Measurements from ENCODE around the gene SLC41A3. TPM values are rescaled to one million over a fixed set of nuclear protein-coding genes. Genes with fewer than 3 reads are reported as not detected.

SLC41A3 gene
- total and polyA plus RNA-seq, 2 of the 8 experiments (the other 6 are each of a cell fraction or from before 2014, with no cell fraction given), result 30.2 to 56.4 TPM

GRCh38 chr3:126116526-126116925, 32.6 kb upstream of the SLC41A3 start:
- CTCF ChIA-PET (ENCODE audit: partially characterized antibody), result interaction anchor here (0.9 to 7.3 kb wide), 7 partner anchors 9 to 144 kb away, joined by 3 to 52 read pairs (median 4); no protein-coding TSS in a partner anchor
- no peaks in the 10 kb centered on the region; a peak in 1 of 4 replicates for H3K9me3 ChIP-seq (ENCODE audit: insufficient read depth in 2 of 2, low read depth in 1 of 2, low read length in 1 of 2)
- 100% methylated on average over 1 of the region's 1 CpG; no CpG with 5 or more reads in 1 of the 2 experiments for WGBS, 2 experiments (ENCODE audit: extremely low coverage in 1 of 2, insufficient coverage in 1 of 2, insufficient read length in 1 of 2, insufficient replicate concordance in 2 of 2, low coverage in 1 of 2, low lambda C conversion rate in 2 of 2, missing lambda C conversion rate in 1 of 2)
- H4K8ac ChIP-seq (ENCODE audit: extremely low read depth, insufficient read depth, low read length), result no peak overlapping the region
- H3K27me3 ChIP-seq (replicated peaks in 1 of 4; ENCODE audit: control insufficient read depth in 3 of 4, extremely low read depth in 1 of 4, insufficient read depth in 3 of 4, low read length in 3 of 4), result no peaks in the 10 kb centered on the region
- no peak overlapping the region for H3K14ac ChIP-seq (ENCODE audit: insufficient read length)
- H2BK15ac ChIP-seq (ENCODE audit: low read length), result no peak overlapping the region
- no peak overlapping the region for H2BK120ac ChIP-seq (replicated peaks; ENCODE audit: low read depth, low read length)
- no peak overlapping the region for H3K4me3 ChIP-seq (ENCODE audit: extremely low read depth in 1 of 4, insufficient read depth in 2 of 4, low read depth in 3 of 4, low read length in 4 of 4)
- no peak for FAIRE-seq
- H3K23me2 ChIP-seq (ENCODE audit: low read depth, low read length), result no peaks in the 10 kb centered on the region
- POLR2A ChIA-PET (ENCODE audit: partially characterized antibody), result no interaction called here
- no peak overlapping the region for H2BK5ac ChIP-seq (ENCODE audit: low read depth, low read length)
- no peak overlapping the region for H3K18ac ChIP-seq (ENCODE audit: extremely low read depth, low read length)
- no peak overlapping the region for H2AK5ac ChIP-seq (ENCODE audit: low read depth, low read length)
- H2AFZ ChIP-seq (ENCODE audit: low read length), result no peak overlapping the region
- no peak overlapping the region for H3K4me2 ChIP-seq (ENCODE audit: insufficient read depth in 1 of 2, low read depth in 2 of 2, low read length in 2 of 2)
- H3K23ac ChIP-seq (ENCODE audit: insufficient read length), result no peak overlapping the region
- TF ChIP-seq HDAC2 (IDR thresholded peaks at IDR 0.05; ENCODE audit: borderline replicate concordance in 1 of 2, low read depth in 2 of 2, low read length in 2 of 2) (no peak), RFX5 (IDR thresholded peaks at IDR 0.05; ENCODE audit: borderline replicate concordance, low read depth, low read length) (no peak), E2F6 (IDR thresholded peaks at IDR 0.05) (no peak), EZH2 (IDR thresholded peaks at IDR 0.05; ENCODE audit: low read depth, low read length, severe bottlenecking) (no peak), CEBPB (IDR thresholded peaks at IDR 0.05; ENCODE audit: low read depth, low read length) (no peak)
- H3K36me3 ChIP-seq (ENCODE audit: control insufficient read depth in 2 of 4, insufficient read depth in 4 of 4, low read length in 3 of 4), result no peaks in the 10 kb centered on the region
- no peak overlapping the region for H3K27ac ChIP-seq (ENCODE audit: low read depth, low read length)
- H4K91ac ChIP-seq (replicated peaks; ENCODE audit: insufficient read length, low read length), result no peak overlapping the region
- H4K20me1 ChIP-seq (replicated peaks in 1 of 2; ENCODE audit: control insufficient read depth in 1 of 2, insufficient read depth in 2 of 2, low read length in 2 of 2), result no peaks in the 10 kb centered on the region
- peak in 1 of 2 experiments; percentile 6 for DNase-seq (ENCODE audit: low read depth in 1 of 2, low spot score in 2 of 2)
- H3K79me2 ChIP-seq (ENCODE audit: control insufficient read depth in 1 of 2, insufficient read depth in 2 of 2, low read length in 2 of 2), result no peaks in the 10 kb centered on the region
- no peaks in the 10 kb centered on the region for H3K4me1 ChIP-seq (replicated peaks in 1 of 4; ENCODE audit: control insufficient read depth in 3 of 4, insufficient read depth in 4 of 4, low read length in 3 of 4)
- no peak overlapping the region for H3K9ac ChIP-seq (replicated peaks in 1 of 4; ENCODE audit: extremely low read depth in 1 of 4, low read depth in 3 of 4, low read length in 3 of 4)
- no peaks in the 10 kb centered on the region; the same call in 1 of the 2 replicates for H3K79me1 ChIP-seq (ENCODE audit: low read depth, low read length)
- H3K4ac ChIP-seq (replicated peaks; ENCODE audit: insufficient read length, low read depth, low read length), result no peak overlapping the region
- H2BK20ac ChIP-seq (ENCODE audit: low read length), result no peak overlapping the region
- peak overlapping the region; percentile 50; the same call in 1 of the 2 replicates for H2BK12ac ChIP-seq (ENCODE audit: low read depth, low read length)
- H4K5ac ChIP-seq (ENCODE audit: insufficient read length, low read depth, low read length), result no peak overlapping the region
- no peak overlapping the region for H3K56ac ChIP-seq (replicated peaks; ENCODE audit: insufficient read length, low read depth, low read length)
